ENCODE data around the gene RELL2.

Gene RELL2

GRCh38 chr5:141618804-141619554, 17.8 kb upstream of the RELL2 start, which contains the start of gene DIAPH1:
DIAPH1 (minus strand) TSS chr5:141619000; CDS start chr5:141618914, 86 bp downstream.
- DNase-seq: peak; percentile 87

GRCh38 chr5:141623186-141623585, 13.6 kb upstream of the RELL2 start:
- DNase-seq: no peak

- DNase-seq: no peak
These were observed 13.2 kb upstream of the RELL2 start for GRCh38 chr5:141623611-141624010.

- no peak for DNase-seq
These were observed 8.5 kb upstream of the RELL2 start for GRCh38 chr5:141628175-141628788.

- DNase-seq: no peak
These were observed 6.1 kb upstream of the RELL2 start for GRCh38 chr5:141630570-141631140.

- DNase-seq: peak; percentile 9
These were observed 4.1 kb upstream of the RELL2 start for GRCh38 chr5:141632650-141633049.

- no peak for DNase-seq
These were observed 2.8 kb upstream of the RELL2 start for GRCh38 chr5:141633871-141634561.

GRCh38 chr5:141634720-141635119, 2.1 kb upstream of the RELL2 start:
- DNase-seq: no peak

GRCh38 chr5:141635646-141636045, 1.2 kb upstream of the RELL2 start:
- DNase-seq: no peak

- DNase-seq: no peak
These were observed 738 bp upstream of the RELL2 start for GRCh38 chr5:141636106-141636412.

- no peak for DNase-seq
These were observed 448 bp downstream of the RELL2 start for GRCh38 chr5:141637123-141637766.

GRCh38 chr5:141637767-141638419, 1.1 kb downstream of the RELL2 start:
- DNase-seq: no peak

- DNase-seq: no peak
These were observed 2.0 kb downstream of the RELL2 start for GRCh38 chr5:141638771-141639170.

- DNase-seq: no peak
These were observed 2.7 kb downstream of the RELL2 start for GRCh38 chr5:141639357-141640050.

- DNase-seq: no peak
These were observed 3.2 kb downstream of the RELL2 start for GRCh38 chr5:141640051-141640415.

- no peak for DNase-seq
These were observed 3.9 kb downstream of the RELL2 start for GRCh38 chr5:141640698-141641097.

- DNase-seq: no peak
These were observed 5.0 kb downstream of the RELL2 start for GRCh38 chr5:141641634-141642267.

GRCh38 chr5:141646026-141646425, 9.2 kb downstream of the RELL2 start:
- DNase-seq: no peak

GRCh38 chr5:141647242-141647641, 10.4 kb downstream of the RELL2 start:
- no peak for DNase-seq

GRCh38 chr5:141647851-141648250, 11.1 kb downstream of the RELL2 start:
- DNase-seq: no peak

- DNase-seq: no peak
These were observed 12.4 kb downstream of the RELL2 start for GRCh38 chr5:141649056-141649688.
